ENCODE data around the gene IGSF21.

GRCh38 chr1:18121072-18121820 is 13.6 kb downstream of the IGSF21 start:
- TF ChIP-seq, protein P1, sequence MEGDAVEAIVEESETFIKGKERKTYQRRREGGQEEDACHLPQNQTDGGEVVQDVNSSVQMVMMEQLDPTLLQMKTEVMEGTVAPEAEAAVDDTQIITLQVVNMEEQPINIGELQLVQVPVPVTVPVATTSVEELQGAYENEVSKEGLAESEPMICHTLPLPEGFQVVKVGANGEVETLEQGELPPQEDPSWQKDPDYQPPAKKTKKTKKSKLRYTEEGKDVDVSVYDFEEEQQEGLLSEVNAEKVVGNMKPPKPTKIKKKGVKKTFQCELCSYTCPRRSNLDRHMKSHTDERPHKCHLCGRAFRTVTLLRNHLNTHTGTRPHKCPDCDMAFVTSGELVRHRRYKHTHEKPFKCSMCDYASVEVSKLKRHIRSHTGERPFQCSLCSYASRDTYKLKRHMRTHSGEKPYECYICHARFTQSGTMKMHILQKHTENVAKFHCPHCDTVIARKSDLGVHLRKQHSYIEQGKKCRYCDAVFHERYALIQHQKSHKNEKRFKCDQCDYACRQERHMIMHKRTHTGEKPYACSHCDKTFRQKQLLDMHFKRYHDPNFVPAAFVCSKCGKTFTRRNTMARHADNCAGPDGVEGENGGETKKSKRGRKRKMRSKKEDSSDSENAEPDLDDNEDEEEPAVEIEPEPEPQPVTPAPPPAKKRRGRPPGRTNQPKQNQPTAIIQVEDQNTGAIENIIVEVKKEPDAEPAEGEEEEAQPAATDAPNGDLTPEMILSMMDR (IDR thresholded peaks at IDR 0.05), result no peak
- no peak for TF ChIP-seq POLR2A (IDR thresholded peaks at IDR 0.05)
